Left forelimb (tissue), 1 donor: ENCODE data around the gene KRTAP10-3.
A peak's percentile ranks its signal among the peaks of the same experiment; 100 is the strongest.
"Not testable (repeated sequence)": the region's sequence is repeated elsewhere in the genome, so short reads cannot be mapped to it uniquely, and the experiment has no call there.

Experiments
- DNase-seq: peaks from one replicate; pipeline ENCODE4 v3.0.0-alpha.2; 2018; ENCODE audit warnings: low spot score

The KRTAP10-3 gene

DNA sequence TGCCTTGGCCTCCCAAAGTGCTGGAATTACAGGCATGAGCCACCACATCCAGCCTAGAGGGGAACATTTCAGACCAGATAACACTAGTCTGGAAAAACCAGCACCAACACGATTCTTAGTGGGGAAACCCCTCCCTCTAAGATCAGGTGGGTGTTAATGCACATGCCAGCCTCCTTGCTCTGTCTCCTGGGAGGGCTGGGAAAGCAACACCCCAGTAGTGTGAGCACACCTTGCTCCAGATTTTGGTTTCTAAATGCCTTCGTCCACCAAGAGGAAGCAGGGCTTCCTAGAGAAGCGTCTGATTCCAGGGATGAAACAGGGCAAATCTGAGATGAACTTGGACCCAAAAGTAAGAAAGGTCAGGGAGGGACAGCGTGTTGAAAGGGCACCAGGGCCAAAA, 12.7 kb upstream of the KRTAP10-3 start:
- no peak for DNase-seq

DNA sequence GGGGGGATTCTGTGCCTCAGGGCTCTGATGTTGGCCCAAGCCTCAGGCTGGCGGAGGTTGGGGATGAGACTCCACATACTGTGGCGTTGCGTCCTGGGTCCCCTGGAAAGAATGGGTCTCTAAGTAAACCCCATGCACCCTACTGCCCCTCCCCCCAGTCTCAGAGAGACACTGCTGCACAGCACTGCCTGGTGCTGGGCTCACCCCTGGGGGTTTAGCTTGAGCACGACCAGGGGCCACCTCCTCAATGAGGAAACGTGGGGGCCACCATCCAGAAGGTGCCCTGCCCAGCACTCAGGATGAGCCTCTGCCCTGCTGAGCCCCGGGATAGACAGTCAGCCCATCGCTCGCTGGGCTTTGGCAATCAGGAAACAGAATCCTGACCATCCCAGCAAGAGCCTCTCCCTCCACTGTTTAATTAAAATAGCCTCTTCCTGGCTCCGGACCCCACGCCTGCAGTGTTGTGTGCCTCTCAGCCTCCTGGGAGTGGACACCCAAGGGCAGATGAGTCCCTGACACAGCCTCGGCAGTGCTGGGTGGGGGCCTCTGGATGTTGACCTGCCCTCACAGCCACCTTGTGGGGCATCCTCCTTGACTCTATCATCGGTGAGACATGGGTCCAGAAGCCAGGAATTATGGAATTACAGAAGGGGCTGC, 11.4 kb upstream of the KRTAP10-3 start:
- no peak for DNase-seq

DNA sequence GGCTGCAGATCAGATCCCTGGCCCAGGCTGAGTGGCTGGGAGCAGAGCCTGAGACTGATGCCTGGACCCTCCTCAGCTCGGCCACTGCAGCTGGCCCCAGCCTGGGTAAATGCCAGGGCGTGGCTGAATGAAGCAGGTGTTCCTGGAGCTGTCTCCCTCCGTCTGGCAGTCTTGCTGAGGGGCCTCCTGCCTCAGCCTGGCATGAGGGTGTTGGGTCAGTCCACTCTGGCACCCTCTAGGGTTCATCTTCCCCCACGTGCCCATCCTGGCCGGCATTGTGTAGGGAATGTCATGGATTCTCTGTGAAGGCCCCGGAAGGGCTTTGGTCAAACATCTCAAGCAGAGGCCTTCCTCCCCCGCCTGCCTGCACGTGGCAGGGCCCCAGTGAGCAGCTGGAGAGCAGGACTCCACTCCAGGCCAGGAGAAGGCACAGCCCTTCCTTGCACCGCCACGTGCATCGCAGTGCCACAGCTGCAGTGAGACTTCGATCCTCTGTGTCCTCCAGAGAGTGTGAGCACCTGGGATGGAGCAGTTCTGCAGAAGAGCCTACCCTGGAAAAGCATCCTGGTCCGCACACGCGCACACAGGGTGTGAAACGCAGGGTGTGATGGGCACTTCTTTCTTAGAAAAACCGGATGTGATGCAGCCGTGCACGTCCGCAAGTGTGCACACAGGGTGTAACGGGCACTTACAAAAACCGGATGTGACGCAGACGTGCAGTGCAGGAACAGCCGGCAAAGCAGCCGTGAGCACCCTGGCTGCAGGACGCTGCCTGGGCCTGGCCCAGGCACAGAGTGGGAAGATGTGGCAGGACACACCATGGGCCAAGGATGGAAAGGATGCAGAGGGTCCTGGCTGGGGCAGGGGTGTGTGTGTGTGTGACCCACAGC, 10.3 kb upstream of the KRTAP10-3 start:
- no peak for DNase-seq

DNA sequence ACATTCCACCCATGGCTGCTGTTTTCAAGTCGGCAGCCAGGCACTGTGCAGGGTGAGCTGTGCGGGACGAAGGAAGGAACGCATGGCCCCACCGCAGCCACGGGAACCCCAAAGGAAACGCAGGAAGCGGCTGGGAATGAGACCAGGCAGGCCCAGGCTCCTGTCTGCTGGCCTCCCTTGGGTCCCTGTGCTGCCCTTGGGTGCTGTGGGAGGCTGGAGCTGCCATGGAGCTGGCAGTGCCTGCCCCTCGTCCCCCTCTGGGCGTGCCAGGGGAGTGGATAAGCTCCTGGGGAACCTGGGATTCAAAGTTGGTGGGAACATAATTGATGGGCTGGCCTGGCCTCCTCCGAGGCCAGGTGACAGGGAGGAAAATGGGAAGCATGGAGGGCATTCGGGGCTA, 9.7 kb upstream of the KRTAP10-3 start:
- DNase-seq: no peak

DNA sequence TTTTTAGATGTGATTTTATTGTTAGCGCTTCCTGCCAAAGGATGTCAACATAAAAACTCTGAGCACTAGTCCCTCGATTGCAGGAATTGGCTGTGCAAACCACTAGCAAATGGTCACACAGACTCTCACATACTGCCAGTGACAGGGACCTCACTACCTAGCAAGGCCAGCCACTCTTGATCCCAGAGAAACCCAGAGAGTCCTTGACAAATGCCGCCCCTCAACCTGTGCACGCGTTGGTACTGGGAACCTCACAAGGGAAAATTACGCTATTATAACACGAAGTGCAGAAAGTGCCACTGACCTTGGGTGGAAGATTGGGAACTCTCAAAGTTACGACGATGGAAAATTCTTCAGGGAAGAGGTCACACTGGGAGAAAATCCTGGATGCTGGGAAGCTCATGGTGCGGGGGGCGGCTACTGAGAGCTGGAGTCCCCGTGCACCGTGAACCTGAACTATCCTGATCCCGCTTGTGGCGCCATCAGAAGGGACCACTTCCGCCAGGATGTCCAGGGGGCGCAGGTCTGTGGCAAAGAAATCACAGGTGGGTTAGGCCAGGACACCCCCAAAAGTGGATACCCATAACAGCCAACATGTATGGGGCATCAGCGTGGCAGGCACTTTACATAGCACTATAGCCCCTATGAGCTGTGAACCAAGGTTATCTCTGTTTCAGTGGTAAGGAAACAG, 9.0 kb upstream of the KRTAP10-3 start:
- DNase-seq: no peak

DNA sequence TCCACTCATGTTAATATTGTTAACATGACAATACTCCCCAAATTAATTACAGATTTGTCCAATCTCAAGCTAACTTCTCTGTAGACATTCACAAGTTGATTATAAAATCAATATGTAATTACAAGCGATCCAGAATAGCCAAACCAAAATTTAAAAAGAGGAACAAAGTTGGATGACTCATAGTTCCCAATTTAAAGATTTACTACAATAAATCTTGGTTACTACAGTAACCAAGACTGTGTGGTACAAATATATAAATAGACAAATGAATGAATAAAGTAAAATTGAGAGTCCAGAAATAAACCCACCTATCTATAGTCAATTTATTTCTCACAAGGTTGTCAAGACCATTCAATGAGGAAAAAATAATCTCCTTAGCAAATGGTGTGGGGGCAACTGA, 7.8 kb upstream of the KRTAP10-3 start:
- DNase-seq: no peak

DNA sequence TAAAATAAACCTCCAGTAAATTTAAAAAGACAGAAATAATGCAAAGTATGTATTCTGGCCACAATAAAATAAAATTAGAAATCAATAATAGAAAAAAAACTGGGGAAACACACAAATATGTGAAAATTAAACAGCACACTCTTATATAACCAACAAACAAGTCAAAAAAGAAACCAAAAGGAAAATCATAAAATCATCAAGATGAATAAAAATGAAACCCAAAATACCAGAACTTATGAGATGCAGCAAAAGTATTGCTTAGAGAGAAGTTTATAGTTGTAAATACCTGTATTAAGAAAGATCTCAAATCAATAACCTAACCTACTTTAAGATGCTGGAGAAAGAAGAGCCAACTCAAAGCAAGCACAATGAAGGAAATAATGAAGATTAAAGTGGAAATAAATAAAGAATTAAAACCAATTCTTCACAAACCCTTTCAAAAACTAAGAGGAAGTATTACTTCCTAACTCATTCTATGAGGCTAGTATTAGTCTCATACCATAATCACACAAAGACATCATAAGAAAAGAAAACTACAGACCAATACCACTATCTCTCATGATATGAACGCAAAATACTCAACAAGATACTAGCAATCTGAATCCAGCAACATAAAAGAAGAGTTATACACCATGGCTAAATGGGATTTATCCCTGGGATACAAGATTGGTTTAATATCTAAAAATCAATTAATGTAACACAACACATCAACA, 6.4 kb upstream of the KRTAP10-3 start:
- DNase-seq: no peak

DNA sequence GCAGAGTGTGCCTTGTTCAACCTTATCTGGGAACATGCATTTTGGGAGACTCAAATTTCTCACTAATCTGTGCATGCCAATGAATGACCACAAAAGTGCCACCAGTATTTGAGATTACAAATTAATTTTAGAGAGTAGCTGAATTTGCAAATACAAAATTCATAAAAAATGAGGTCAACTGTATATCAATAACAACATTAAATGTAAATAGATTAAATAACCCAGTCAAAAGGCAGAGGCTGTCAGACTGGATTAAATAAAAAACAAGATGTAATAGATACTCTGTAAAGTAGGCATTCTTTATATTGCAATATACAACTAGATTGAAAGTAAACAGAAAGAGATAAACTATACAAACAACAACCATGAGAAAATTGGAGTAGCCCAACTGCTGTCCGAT, 5.5 kb upstream of the KRTAP10-3 start:
- no peak for DNase-seq

DNA sequence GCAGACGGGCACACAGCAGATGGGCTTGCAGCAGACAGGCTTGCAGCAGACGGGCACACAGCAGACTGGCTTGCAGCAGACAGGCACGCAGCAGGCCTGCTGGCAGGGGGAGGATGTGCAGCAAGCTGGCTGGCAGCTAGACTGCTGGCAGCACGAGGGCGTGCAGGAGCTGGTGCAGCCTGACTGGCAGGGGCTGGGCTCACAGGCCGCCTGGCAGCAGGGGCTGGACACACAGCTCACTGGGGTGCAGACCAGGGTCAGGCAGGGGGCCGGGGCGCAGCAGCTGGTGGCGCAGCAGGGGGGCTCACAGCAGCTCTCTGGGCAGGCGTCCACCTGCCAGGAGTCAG, 293 bp downstream of the KRTAP10-3 start:
- not testable (repeated sequence) for DNase-seq

DNA sequence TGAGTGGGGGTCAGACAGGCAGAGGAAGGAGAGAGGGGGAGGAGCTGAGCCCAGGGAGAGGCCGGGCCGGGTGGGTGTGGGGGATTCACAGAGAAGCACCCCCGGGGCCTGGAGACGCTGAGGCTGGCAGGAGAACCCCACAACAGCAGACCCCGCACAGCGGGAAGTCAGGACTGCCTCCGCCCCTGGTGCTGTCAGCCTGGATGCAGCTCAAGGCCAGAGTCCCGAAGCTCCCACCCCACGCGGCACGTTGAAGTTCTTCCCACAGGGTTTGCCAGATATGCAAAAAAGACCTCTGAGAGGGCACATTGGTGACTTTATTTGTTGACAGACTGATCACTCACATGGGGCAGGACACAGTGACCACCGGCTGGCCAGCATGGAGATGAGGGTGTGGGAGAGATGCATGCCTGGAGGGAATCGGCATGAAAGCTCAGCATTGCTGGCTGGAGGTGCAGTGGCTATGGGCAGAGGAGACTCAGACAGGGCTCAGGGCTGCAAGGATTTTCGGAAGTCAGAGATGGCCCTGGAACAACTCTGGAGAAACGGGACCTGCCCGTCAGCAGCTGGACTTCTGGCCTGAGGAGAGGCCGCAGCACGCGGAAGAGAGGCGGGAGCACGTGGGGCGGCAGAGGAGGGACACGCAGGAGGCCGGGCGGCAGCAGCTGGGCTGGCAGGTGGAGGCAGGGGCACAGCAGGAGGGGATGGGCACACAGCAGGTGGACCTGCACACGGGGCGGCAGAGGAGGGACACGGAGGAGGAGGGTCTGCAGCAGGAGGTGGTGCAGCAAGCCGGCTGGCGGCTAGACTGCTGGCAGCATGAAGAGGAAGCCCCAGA, 885 bp downstream of the KRTAP10-3 start:
- DNase-seq: no peak

DNA sequence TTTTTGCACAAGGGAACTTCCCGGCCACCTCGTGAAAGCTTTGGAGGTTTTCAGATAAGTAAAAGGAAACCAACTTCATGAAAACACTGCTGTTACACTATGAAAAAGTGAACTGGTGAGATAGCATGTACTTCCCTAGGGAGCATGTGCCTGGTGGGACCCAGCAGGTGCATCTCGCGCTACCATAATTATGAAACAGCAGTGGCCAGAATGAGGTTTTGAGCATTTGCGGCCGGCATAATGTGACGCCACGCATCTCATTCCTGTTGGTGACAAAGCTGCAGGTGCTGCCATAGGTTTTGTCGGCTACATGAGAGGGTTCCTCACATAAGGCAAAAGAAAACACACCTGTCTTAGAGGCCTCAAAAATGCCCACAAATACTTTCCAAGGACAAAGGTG, 1.7 kb downstream of the KRTAP10-3 start:
- DNase-seq: no peak

DNA sequence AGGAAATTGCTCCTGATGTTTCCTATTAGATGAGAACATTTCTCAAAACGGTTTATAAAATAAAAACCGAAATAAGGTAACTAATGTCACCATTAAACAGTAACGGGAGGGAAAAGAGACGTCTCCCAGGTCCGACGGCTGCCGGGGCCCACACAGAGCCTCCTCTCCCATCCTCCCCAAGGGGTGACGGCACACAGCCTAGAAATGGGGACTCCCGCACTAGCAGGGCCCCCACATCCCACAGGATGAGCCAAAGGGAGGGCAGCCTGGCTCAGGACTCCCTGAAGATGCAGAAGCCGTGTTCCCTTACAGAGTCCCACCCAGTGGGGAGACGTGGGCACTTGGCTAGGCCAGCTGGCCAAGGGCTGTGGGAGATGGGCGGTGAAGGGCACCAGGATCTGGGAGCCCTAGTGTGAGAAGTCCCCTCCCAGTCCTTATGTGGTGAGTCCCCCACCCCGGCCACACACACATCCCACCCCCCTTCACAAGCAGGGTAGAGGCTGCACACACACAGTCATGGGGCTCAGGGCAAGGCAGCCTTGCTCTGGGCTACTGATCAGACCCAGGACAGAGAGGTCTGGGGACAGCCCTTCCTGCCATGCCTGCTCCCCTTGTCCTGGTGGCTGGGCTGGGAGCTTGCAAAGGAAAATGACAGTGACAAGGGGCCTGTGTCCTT, 3.3 kb downstream of the KRTAP10-3 start:
- peak; percentile 38 for DNase-seq

DNA sequence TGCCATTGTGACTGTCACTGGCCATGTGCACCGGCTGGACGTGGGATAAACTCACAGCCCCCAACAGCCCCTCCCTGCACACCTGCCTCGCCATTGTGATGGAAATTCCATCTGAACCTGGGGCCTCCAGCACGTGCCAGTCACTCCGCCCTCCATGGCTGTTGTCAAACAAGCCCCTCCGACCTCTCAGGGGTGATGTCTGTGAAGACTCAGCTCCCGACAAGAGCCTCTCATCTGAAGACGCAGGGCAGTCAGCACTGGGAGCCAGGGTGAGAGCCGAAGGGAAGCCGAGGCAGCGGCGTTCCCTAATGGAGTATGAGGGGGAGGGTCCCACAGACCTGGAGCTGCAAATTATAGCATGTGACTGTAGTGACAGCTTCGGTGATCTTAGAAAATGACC, 5.9 kb downstream of the KRTAP10-3 start:
- DNase-seq: no peak

DNA sequence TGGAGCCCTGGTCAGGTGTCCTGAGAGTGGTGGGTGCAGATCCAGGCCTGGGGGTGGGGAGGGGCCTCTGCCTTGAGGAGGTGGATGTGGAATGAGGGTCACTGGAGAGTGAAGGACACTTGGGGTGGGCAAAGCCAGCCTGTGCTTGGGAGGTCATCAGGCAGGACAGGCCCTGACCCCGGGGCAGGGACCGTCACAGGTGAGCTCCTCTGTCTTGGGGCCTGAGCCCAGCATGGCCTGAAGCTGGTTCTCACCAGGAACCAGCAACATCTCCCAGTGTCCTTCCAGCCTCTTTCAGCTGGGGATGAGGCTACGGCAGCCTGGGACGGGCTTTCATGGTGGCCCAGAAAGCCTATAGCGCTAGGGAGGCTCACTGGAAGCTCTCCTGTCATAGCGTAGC, 6.5 kb downstream of the KRTAP10-3 start:
- peak; percentile 54 for DNase-seq

DNA sequence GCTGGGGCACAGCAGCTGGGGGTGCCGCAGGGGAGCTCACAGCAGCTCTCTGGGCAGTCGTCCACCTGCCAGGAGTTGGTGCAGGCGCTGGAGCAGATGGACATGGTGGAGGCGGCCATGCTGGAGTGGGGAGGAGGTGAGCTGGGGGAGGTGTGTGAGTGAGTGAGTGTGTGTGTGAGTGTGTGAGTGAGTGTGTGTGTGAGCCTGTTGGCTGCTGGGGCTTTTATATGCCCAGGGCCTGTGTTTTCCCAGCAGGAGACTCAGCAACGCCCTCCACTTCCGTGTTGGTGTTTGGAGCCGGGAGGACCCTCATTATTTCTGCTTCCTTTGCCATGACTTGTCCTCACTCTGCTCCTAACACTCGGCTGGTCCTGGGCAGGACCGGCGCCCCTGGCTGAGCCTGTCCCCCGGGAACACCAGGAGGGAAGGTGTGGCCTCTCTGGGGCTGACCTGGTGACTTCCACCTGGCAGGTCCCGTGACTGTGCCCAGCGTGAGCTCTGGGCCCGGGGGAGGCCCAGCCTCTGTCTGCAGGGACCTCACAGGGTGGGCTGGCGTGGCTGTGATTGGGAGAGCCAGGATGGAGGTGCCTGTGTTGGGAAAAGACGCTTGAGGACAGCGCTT, 7.1 kb downstream of the KRTAP10-3 start, which contains the start of gene KRTAP10-2:
KRTAP10-2 (minus strand) TSS at position 166 of the 622 bp plus-strand sequence; CDS start at position 119, 47 bp downstream.
- DNase-seq: peak; percentile 47

DNA sequence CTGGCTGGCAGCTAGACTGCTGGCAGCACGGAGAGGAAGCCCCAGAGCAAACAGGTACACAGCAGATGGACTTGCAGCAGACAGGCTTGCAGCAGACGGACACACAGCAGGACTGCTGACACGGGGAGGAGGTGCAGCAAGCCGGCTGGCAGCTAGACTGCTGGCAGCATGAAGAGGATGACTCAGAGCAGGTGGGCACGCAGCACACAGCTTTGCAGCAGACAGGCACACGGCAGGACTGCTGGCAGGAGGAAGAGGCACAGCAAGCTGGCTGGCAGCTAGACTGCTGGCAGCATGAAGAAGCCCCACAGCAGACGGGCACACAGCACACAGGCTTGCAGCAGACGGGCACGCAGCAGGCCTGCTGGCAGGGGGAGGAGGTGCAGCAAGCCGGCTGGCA, 7.8 kb downstream of the KRTAP10-3 start:
- DNase-seq: no peak

DNA sequence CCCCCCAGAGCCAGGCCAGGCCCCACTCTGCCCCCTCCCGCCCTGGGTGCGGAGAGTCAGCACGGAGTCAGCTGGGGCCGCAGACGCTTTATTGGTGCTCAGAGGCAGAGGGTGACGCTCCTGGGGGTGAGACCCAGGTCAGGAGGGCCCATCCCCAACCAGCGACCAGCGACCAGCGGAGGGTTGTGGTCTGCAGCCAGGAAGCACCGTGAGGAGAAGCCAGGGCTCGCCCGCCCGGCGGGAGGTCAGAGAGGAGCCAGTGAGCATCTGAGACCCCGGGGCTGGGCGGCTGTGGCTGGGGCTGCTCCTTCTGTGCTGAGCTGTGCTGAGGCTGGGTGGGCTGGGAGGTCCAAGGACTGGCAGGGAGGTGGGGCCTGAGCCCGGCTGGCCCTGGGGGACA, 8.3 kb downstream of the KRTAP10-3 start:
- not testable (repeated sequence) for DNase-seq

DNA sequence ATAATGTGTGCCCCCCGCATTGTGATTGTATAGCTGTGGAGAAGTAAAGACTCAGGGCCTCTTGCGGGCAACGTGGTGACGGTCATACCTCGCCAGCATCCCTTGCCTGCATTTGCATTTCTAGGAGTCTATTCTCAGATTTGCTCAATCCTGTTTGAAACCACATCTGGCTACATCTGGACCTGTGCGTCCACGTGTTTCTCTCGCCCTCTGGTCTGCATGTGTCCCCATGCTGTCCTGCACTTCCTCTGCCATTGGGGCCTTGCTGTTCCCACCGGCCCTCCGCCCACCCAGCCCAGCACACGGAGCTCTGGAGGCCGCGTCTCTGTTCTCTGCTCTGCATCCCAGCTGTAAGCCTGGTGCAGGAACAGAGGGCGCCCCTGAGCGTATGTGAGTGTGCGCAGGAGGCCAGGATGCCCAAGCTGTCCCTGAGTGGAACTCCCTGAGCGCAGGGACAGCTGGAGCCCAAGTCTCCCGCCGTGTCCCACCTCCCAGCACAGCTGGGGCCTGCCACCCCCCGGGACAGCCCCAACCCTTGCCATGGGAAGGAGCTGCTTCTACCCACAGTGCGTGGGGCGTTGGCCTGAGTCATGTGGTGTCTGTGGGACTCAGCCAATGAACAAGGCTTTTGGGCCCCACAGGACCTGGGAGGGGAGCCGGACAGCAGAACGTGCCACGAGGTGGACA, 8.9 kb downstream of the KRTAP10-3 start:
- DNase-seq: peak; percentile 37

DNA sequence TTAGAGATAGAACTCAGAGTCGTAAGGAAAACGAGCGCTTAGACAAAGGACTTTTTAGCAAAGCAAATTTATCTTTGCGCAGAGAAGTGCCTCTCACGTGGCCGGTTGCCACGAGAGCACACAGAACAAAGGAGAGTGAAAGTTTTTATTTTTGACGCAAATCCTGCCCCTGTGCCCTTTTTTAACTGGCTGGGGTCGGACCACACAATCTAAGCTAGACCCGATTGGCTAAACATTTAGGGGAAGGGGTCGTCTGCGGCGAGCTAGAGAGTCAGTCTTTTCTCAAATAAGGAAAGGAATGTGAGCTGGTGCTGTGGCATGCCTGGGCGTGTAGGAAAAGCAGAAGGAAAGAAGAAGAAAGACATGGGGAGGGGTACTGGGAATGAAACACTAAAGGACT, 9.7 kb downstream of the KRTAP10-3 start:
- no peak for DNase-seq

DNA sequence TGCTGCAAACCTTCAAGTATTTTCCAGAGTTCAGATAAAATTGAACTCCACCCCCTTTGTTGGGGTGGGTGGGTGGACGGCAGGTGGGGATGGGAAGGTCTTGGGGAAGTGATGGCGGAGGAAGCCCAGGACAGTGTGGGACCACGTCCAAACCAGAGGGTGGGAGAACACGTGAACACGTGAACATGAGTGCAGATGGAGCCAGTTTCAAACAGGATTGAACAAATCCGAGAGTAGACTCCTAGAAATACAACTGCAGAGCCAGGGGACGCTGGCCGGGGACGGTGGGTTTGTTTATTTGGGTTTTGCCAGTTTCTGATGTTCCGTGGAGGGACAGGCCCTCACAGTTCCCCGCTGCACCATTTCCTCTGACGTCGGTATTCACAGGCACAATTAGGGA, 10.2 kb downstream of the KRTAP10-3 start:
- no peak for DNase-seq
